Fibroblast of mammary gland (primary cell): ENCODE data around the gene GDF10.

Source experiments
- DNase-seq: peaks from one replicate; pipeline ENCODE4 v3.0.0-alpha.2; 2010; ENCODE audit warnings: low read depth
- H3K4me3 ChIP-seq: 2 replicates; pipeline ENCODE4 v1.5.1; 2011; ENCODE audit warnings: low read depth, mild to moderate bottlenecking, low read length, moderate library complexity; ENCODE audit not compliant: control insufficient read depth
- TF ChIP-seq, protein P1 (sequence below): conservative IDR thresholded peaks from 2 replicates; pipeline ENCODE4 v1.5.1; 2011; ENCODE audit warnings: low read depth, low read length, inconsistent platforms; ENCODE audit not compliant: control insufficient read depth, insufficient read depth

The GDF10 gene

DNA sequence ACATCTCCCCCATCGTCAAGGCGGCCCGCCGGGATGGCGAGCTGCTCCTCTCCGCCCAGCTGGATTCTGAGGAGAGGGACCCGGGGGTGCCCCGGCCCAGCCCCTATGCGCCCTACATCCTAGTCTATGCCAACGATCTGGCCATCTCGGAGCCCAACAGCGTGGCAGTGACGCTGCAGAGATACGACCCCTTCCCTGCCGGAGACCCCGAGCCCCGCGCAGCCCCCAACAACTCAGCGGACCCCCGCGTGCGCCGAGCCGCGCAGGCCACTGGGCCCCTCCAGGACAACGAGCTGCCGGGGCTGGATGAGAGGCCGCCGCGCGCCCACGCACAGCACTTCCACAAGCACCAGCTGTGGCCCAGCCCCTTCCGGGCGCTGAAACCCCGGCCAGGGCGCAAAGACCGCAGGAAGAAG lies 10.1 kb downstream of the GDF10 start:
- no peak for DNase-seq
- TF ChIP-seq, protein P1, sequence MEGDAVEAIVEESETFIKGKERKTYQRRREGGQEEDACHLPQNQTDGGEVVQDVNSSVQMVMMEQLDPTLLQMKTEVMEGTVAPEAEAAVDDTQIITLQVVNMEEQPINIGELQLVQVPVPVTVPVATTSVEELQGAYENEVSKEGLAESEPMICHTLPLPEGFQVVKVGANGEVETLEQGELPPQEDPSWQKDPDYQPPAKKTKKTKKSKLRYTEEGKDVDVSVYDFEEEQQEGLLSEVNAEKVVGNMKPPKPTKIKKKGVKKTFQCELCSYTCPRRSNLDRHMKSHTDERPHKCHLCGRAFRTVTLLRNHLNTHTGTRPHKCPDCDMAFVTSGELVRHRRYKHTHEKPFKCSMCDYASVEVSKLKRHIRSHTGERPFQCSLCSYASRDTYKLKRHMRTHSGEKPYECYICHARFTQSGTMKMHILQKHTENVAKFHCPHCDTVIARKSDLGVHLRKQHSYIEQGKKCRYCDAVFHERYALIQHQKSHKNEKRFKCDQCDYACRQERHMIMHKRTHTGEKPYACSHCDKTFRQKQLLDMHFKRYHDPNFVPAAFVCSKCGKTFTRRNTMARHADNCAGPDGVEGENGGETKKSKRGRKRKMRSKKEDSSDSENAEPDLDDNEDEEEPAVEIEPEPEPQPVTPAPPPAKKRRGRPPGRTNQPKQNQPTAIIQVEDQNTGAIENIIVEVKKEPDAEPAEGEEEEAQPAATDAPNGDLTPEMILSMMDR = no peak
- H3K4me3 ChIP-seq = no peak overlapping the region

DNA sequence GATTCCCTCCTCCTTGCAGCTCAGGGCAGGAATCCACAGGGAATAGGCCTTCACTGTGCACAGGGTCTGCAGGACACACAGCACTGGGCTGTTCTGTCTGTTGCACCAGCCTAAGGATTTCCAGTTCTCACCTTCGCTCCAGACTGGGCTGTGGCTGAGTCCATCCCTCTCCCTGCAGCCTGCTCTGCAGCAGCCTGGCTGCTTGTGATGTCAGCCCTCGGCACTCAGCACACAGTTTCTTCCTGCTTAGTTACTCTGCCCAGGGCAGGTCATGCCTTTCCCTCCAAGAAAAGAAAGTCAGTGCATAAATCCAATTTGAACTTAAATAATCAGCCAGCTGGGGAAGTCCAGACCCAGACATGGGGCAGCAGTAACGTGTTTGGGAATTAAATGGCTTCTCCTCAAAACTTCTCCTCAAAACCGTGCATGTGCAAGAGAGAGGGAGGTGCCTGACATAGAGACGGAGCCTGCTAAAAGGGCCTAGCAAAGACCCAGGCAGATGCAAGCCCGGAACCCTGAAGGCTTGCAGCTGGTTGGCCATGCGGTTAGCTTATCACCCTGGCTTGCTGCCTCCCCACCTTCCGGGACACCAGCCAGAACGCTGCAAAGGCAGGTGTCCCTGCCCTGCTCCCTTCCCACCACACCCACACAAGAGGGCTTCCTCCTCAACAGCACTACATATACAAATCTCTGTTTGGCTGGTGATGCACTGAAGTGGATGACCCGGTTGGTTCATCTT lies 11.4 kb downstream of the GDF10 start:
- H3K4me3 ChIP-seq = no peak overlapping the region
- TF ChIP-seq, protein P1 = no peak
- DNase-seq = no peak

DNA sequence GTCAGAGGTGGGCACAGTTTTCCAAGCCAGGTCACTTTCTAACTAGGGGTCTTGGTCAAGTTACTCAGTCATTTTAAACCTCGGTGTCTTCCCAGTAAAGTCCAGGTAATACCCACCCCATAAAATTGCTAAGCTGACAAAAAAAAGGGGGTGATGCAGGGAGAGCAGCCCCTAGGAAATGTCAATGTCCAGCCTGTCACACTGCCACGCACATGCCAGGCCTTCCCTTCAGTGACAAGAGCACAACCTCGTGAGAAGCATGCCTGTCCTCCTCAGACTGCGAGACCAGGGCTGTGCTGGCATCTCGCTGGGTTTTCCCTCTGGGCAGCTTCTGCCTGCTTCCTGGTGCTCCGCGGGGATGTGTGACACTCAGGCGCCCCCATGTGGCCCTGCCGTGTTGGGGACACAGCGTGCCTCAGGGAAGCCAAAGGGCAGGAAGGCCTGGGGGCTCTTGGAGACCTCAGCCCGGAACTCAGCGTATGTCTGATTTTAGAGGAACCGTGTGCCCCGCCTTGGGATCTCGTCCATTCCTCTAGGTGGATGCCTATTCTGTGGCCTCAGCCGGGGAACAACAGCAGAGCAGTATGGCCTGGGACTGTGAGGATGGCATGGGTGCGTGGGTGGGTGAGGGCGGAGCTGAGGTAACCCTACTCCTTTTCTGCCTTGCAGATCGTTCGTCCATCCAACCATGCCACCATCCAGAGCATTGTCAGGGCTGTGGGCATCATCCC lies 12.1 kb downstream of the GDF10 start:
- H3K4me3 ChIP-seq = no peak overlapping the region
- TF ChIP-seq, protein P1 = peak; percentile 68
- DNase-seq = peak; percentile 51

DNA sequence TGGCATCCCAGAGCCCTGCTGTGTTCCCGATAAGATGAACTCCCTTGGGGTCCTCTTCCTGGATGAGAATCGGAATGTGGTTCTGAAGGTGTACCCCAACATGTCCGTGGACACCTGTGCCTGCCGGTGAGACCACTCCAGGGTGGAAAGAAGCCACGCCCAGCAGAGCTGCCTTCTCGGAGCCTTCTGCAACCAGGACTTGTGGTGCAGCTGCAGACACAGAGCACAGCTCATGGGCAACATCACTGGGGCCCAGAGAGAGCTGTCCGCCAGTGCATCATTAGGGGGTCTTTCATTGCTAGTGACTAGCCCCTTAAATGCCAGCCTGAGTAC lies 12.6 kb downstream of the GDF10 start:
- DNase-seq = no peak
- TF ChIP-seq, protein P1 = no peak
- no peak overlapping the region for H3K4me3 ChIP-seq

DNA sequence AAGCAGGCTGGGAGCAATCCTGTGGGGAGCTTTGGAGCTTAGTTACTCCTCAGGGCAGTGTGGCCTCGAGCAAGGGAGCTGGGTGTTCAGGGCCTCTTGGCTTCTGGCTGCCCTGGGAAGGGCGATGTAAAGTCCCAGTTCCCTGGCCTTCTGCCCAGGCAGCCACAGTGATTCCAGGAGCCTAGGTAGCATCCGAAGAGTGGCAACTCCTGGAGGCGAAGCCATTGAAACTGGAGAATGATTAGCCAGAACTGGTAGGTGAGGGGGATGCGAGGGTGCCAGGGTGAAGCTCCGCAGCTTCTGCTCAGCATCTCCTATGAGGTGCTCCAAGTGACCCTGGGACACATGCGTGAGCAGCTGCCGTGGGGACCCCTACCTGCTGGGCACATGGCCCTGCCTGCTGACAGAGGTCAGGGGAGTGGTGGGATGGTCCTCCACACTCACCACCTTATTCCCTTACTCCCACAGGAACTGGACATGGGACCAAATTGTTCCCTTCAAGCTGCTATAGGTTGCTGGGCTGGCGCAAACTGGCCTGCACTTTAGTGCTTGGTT lies 14.5 kb downstream of the GDF10 start:
- TF ChIP-seq, protein P1 = no peak
- DNase-seq = no peak
- no peak overlapping the region for H3K4me3 ChIP-seq

DNA sequence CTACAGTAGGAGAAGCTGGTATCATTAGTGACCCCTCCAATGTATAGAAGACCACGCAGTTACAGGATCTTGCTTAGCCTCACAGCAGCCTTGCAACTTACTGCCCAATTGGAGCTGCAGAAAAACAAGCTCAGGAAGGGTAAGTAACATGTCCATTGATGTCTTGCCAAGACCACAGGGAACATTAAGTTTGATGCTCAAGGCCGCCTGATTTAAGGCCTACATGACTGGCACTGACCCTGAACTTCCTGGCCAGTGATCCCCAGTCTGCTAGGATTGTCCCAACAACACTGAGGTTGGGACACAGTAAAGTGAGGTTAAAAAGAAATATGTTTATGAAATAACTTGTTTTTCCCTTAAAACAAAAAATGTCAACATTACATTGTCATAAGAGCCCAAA lies 15.4 kb downstream of the GDF10 start:
- no peak for DNase-seq
- no peak overlapping the region for H3K4me3 ChIP-seq
- TF ChIP-seq, protein P1 = no peak
